ENCODE results near the gene PACC1.

The PACC1 gene

GRCh38 chr1:212388985-212389716 lies 25.5 kb downstream of the PACC1 start:
- peaks cover 10 to 28% (median 14%) of the 10 kb centered on the region in 3 donors for H3K36me3 ChIP-seq
- H3K4me1 ChIP-seq = no peaks in the 10 kb centered on the region
- no peak for TF ChIP-seq CTCF (IDR thresholded peaks at IDR 0.05)
- H3K27me3 ChIP-seq = no peaks in the 10 kb centered on the region
- no peak overlapping the region for H3K27ac ChIP-seq
- no peak for DNase-seq
- H3K9me3 ChIP-seq = peaks cover 0 to 11% (median 9%) of the 10 kb centered on the region in 3 donors
- no peak overlapping the region for H3K4me3 ChIP-seq
- intact Hi-C loops (cut with DNase I; ENCODE audit: low total_unique reads) = no loop called here

GRCh38 chr1:212386029-212386428 lies 28.7 kb downstream of the PACC1 start:
- Histone ChIP-seq H3K27ac (no peak overlapping the region), H3K36me3 (peaks cover 10 to 41% (median 13%) of the 10 kb centered on the region in 3 donors), H3K27me3 (no peaks in the 10 kb centered on the region), H3K9me3 (peaks cover 0 to 10% (median 7%) of the 10 kb centered on the region in 3 donors), H3K4me3 (no peak overlapping the region), H3K4me1 (no peaks in the 10 kb centered on the region)
- intact Hi-C loops (cut with DNase I; ENCODE audit: low total_unique reads) = no loop called here
- TF ChIP-seq CTCF (IDR thresholded peaks at IDR 0.05) = no peak
- DNase-seq = no peak

- Histone ChIP-seq H3K36me3 (peaks cover 5 to 66% (median 20%) of the 10 kb centered on the region in 3 donors), H3K4me3 (no peak overlapping the region), H3K4me1 (no peaks in the 10 kb centered on the region), H3K9me3 (no peaks in the 10 kb centered on the region), H3K27me3 (no peaks in the 10 kb centered on the region), H3K27ac (no peak overlapping the region)
- intact Hi-C loops (cut with DNase I; ENCODE audit: low total_unique reads) = no loop called here
- no peak for TF ChIP-seq CTCF (IDR thresholded peaks at IDR 0.05)
- DNase-seq = no peak
Measured at GRCh38 chr1:212381397-212382035, 33.2 kb downstream of the PACC1 start.

DNA sequence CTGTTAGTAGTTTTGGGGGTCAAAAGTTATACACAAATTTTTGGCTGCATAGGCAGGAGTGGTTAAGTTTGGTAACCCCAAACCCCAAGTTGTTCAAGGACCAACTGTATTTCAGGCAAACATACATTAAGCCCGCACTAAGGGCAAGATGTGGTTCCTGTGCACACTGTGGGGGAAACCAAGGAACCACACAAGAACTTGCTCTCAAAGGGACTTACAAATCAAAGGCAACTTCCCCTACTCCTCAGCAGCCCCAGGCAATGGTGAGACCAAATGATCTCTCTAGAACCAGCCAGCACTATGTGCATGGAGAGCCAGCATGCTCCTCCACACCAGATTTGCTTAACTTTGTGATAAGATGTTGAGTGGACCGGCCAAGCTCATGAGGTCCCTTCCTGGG lies 35.3 kb downstream of the PACC1 start:
- Histone ChIP-seq H3K36me3 (peaks cover 0 to 49% (median 13%) of the 10 kb centered on the region in 3 donors), H3K4me3 (no peak overlapping the region), H3K4me1 (no peaks in the 10 kb centered on the region), H3K27me3 (no peaks in the 10 kb centered on the region), H3K27ac (no peak overlapping the region), H3K9me3 (no peaks in the 10 kb centered on the region)
- DNase-seq = no peak
- intact Hi-C loops (cut with DNase I; ENCODE audit: low total_unique reads) = no loop called here
- no peak for TF ChIP-seq CTCF (IDR thresholded peaks at IDR 0.05)

DNA sequence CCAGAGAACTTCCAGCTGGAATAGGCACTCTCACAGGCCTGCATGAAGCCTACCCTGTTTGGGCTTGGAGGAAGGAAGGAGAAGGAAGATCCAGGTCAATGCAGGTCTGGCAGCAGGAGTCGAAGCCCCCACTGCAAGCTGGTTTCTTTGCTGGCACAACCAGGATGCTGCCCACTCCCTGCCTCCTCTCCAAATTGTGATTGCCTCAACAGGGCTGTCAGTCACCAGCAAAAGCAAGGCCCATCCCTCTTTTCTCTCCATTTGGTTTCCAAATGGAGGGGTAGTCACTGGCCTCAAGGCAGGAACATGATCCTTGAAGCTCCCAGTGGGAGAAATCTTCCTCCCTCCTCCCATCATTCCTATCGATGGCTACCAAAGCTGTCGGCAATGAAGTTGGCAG lies 37.0 kb downstream of the PACC1 start:
- H3K4me1 ChIP-seq = no peaks in the 10 kb centered on the region
- no peaks in the 10 kb centered on the region for H3K9me3 ChIP-seq
- H3K27ac ChIP-seq = no peak overlapping the region
- no peak for DNase-seq
- no peaks in the 10 kb centered on the region for H3K27me3 ChIP-seq
- intact Hi-C loops (cut with DNase I; ENCODE audit: low total_unique reads) = no loop called here
- H3K4me3 ChIP-seq = no peak overlapping the region
- no peak for TF ChIP-seq CTCF (IDR thresholded peaks at IDR 0.05)
- peaks cover 0 to 34% (median 11%) of the 10 kb centered on the region in 3 donors for H3K36me3 ChIP-seq

Data from tibial artery (tissue), 4 donors.